SU-DHL-6 (cell line): ENCODE data around the gene BEX2.

Source experiments
- H2AFZ ChIP-seq: fragments of 200-600 bp; sonication (generic); 2 replicates; pipeline ENCODE4 v1.6.1; 2014; ENCODE audit warnings: low read depth, mild to moderate bottlenecking, moderate library complexity, mixed read lengths, antibody characterized with exemption, low read length; ENCODE audit not compliant: severe bottlenecking
- H3F3A ChIP-seq: fragments of 200-600 bp; shearing (Covaris generic); 2 replicates; pipeline ENCODE4 v1.6.0; 2016; ENCODE audit warnings: antibody characterized with exemption, mild to moderate bottlenecking; ENCODE audit not compliant: insufficient read depth
- H3K27ac ChIP-seq: fragments of 200-600 bp; sonication (generic); 2 replicates; pipeline ENCODE4 v1.5.1; 2016; ENCODE audit warnings: low read depth, mild to moderate bottlenecking, low read length, moderate library complexity, mixed read lengths
- H3K27me3 ChIP-seq: fragments of 200-600 bp; sonication (generic), shearing (Covaris generic); 2 replicates; pipeline ENCODE4 v1.6.0; 2014; ENCODE audit warnings: mild to moderate bottlenecking, low read length
- H3K36me3 ChIP-seq: fragments of 200-600 bp; sonication (generic); 2 replicates; pipeline ENCODE4 v1.6.1; 2014; ENCODE audit warnings: mild to moderate bottlenecking, low read length, mixed read lengths
- H3K4me2 ChIP-seq: fragments of 300-600, 200-600 bp; shearing (Covaris generic), sonication (generic); 2 replicates; pipeline ENCODE4 v1.6.0; 2014; ENCODE audit warnings: low read length, low read depth, mild to moderate bottlenecking; ENCODE audit not compliant: poor library complexity, severe bottlenecking
- H3K4me3 ChIP-seq: fragments of 200-600 bp; sonication (generic); 2 replicates; pipeline ENCODE4 v1.5.1; 2014; ENCODE audit warnings: antibody characterized with exemption, low read length, mild to moderate bottlenecking, mixed read lengths; ENCODE audit not compliant: insufficient read depth, poor library complexity, severe bottlenecking
- H3K79me2 ChIP-seq: fragments of 200-600 bp; sonication (generic); 2 replicates; pipeline ENCODE4 v1.6.1; 2014; ENCODE audit warnings: mild to moderate bottlenecking, low read length, moderate library complexity; ENCODE audit not compliant: insufficient read depth
- H3K9ac ChIP-seq: fragments of 200-600 bp; sonication (generic); 2 replicates; pipeline ENCODE4 v1.7.0; 2014; ENCODE audit warnings: mild to moderate bottlenecking, low read length
- H3K9me2 ChIP-seq: fragments of 200-600 bp; sonication (generic); replicated peaks from 2 replicates; pipeline ENCODE4 v1.6.1; 2014; ENCODE audit warnings: low read length; ENCODE audit not compliant: insufficient read depth
- H3K9me3 ChIP-seq: fragments of 200-600 bp; sonication (generic); 2 replicates; pipeline ENCODE4 v1.6.1; 2014; ENCODE audit warnings: low read length, mixed read lengths; ENCODE audit not compliant: insufficient read depth
- H4K20me1 ChIP-seq: fragments of 200-600 bp; sonication (generic); 2 replicates; pipeline ENCODE4 v1.6.1; 2014; ENCODE audit warnings: low read depth, mild to moderate bottlenecking, antibody characterized with exemption, low read length, moderate library complexity, mixed read lengths
- CTCF ChIP-seq: fragments of 200-600 bp; sonication (generic); IDR thresholded peaks from one replicate; pipeline ENCODE4 v1.5.1; 2017; ENCODE audit warnings: antibody characterized with exemption, mild to moderate bottlenecking, low read length, moderate library complexity; ENCODE audit not compliant: insufficient read depth, poor library complexity, severe bottlenecking
- EZH2phosphoT487 ChIP-seq: fragments of 200-600 bp; sonication (generic), shearing (Covaris generic); conservative IDR thresholded peaks from 2 replicates; pipeline ENCODE4 v1.6.1; 2018; ENCODE audit warnings: mild to moderate bottlenecking, antibody characterized with exemption, low read length, moderate library complexity, mixed read lengths

BEX2 gene

GRCh38 chrX:103304705-103305104 is 6.1 kb downstream of the BEX2 start:
- Histone ChIP-seq H3K9me2 (no peaks in the 10 kb centered on the region), H3K36me3 (no peaks in the 10 kb centered on the region), H3K9ac (no peak overlapping the region), H3K4me2 (no peak overlapping the region), H3K79me2 (no peaks in the 10 kb centered on the region), H3K27ac (no peak overlapping the region), H3F3A (no peaks in the 10 kb centered on the region), H3K4me3 (no peak overlapping the region), H2AFZ (no peak overlapping the region), H3K27me3 (no peaks in the 10 kb centered on the region), H4K20me1 (no peaks in the 10 kb centered on the region), H3K9me3 (no peaks in the 10 kb centered on the region)
- no peak for TF ChIP-seq EZH2phosphoT487
- TF ChIP-seq CTCF: no peak

DNA sequence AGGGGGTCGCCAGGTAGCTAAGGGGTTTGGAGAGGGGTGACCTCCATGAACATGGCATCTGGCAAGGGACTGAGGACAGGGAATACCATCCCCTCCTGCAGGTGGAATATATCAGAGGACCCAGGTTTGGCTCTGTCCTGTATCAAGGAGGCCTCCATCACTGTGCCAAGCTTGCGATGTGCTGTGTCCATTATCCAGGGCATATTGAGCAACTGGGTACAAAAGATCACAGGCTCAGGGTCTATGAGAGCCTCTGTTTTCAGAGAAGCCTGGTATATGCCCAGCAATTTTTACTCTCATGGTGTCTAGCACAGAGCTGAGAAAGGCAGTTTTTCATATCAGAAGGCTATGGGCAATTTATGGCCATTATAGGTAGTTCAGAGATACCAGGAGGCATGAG is 17.7 kb downstream of the BEX2 start:
- Histone ChIP-seq H3K4me3 (no peak overlapping the region), H4K20me1 (no peaks in the 10 kb centered on the region), H3K9me3 (no peaks in the 10 kb centered on the region), H3K4me2 (no peak overlapping the region), H3K9ac (no peak overlapping the region), H3K27me3 (no peaks in the 10 kb centered on the region), H3K9me2 (no peaks in the 10 kb centered on the region), H3K27ac (no peak overlapping the region), H3F3A (no peaks in the 10 kb centered on the region), H3K36me3 (no peaks in the 10 kb centered on the region), H2AFZ (no peak overlapping the region), H3K79me2 (no peaks in the 10 kb centered on the region)
- TF ChIP-seq CTCF: no peak
- TF ChIP-seq EZH2phosphoT487: no peak

DNA sequence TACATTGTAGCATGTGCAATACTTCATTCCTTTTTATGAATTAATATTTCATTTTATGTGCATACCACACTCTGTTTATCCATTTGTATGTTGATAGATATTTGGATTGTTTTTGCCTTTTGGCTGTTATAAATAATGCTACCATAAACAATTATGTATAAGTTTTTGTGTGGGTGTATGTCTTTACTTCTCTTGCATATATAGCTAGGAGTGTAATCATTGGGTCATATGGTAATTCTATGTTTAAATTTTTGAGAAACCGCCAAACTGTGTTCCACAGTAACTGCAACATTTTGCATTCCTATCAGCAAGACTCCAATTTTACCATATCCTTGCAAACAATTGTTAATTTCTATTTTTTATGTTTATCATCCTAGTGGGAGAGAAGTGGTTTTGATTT is 31.2 kb downstream of the BEX2 start:
- Histone ChIP-seq H3K27me3 (no peaks in the 10 kb centered on the region), H3K36me3 (no peaks in the 10 kb centered on the region), H3K27ac (no peak overlapping the region), H3K4me2 (no peak overlapping the region), H3K9ac (no peak overlapping the region), H3K4me3 (no peak overlapping the region), H3K9me2 (no peaks in the 10 kb centered on the region), H3K79me2 (no peaks in the 10 kb centered on the region), H3K9me3 (no peaks in the 10 kb centered on the region), H2AFZ (no peak overlapping the region), H4K20me1 (no peaks in the 10 kb centered on the region), H3F3A (no peaks in the 10 kb centered on the region)
- no peak for TF ChIP-seq EZH2phosphoT487
- TF ChIP-seq CTCF: no peak

DNA sequence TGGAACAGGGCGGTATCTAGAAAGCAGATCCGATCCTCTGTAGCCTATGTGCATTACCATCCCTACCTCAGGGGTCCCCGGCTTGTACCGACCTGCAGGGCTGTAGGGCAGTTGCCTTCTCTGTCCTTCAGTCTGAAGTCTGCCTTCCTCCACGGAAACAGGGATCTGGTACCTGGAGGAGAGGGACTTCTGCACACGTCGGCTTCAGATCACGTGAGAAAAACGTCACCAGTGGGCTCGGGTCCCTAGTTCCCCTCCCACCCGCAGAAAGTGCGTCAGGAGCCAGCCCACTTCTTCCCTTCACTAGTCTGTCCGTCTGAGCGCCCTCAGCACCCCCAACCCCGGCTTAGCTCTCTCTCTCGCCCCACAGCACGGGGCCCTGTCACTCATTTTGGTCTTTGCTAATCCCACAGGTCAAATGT is 34.2 kb downstream of the BEX2 start, which contains the start of gene TCEAL5:
Gene TCEAL5, minus strand, starts transcription at position 170 of the 422 bp plus-strand sequence. CDS start 2,187 bp downstream, outside the sequence.
- Histone ChIP-seq H3K4me2 (no peak within 1 kb of the TSS), H3K4me3 (no peak within 1 kb of the TSS), H3K79me2 (no peaks in the 10 kb centered on the region), H3K36me3 (no peaks in the 10 kb centered on the region), H3F3A (no peaks in the 10 kb centered on the region), H3K9ac (no peak within 1 kb of the TSS), H4K20me1 (no peaks in the 10 kb centered on the region), H3K27ac (no peak within 1 kb of the TSS), H2AFZ (no peak within 1 kb of the TSS), H3K9me3 (no peaks in the 10 kb centered on the region), H3K27me3 (no peaks in the 10 kb centered on the region), H3K9me2 (no peaks in the 10 kb centered on the region)
- TF ChIP-seq CTCF (no peak), EZH2phosphoT487 (no peak)
